Activated CD4-positive, alpha-beta T cell treated with anti-CD3 and anti-CD28 coated beads, Interleukin-2, amount 10 ng/mL, durations not matched to agents 24 days and 14 days (primary cell): ENCODE data around the gene IGF1R. TPM values are rescaled to one million over a fixed set of nuclear protein-coding genes. Genes with fewer than 3 reads are reported as not detected.

Source experiments
- DNase-seq: peaks from one replicate; pipeline ENCODE4 v3.0.0; 2022
- H3K27ac Mint-ChIP-seq: one replicate; pipeline ENCODE4 v1.8.0; 2022; ENCODE audit warnings: mild to moderate bottlenecking, mixed read lengths
- H3K27me3 Mint-ChIP-seq: one replicate; pipeline ENCODE4 v1.8.0; 2022; ENCODE audit warnings: mixed read lengths
- H3K36me3 Mint-ChIP-seq: one replicate; pipeline ENCODE4 v1.8.0; 2022; ENCODE audit warnings: low read depth, mild to moderate bottlenecking, mixed read lengths
- H3K4me1 Mint-ChIP-seq: one replicate; pipeline ENCODE4 v1.8.0; 2021; ENCODE audit warnings: mixed read lengths
- H3K4me3 Mint-ChIP-seq: one replicate; pipeline ENCODE4 v1.8.0; 2022; ENCODE audit warnings: mild to moderate bottlenecking, moderate library complexity, mixed read lengths
- H3K9me3 Mint-ChIP-seq: one replicate; pipeline ENCODE4 v1.8.0; 2021; ENCODE audit warnings: mixed read lengths
- intact Hi-C: fragments of 100-400 bp; cut with micrococcal nuclease; formaldehyde crosslinking; loops from one replicate; pipeline ENCODE4 v1.15.1; 2023
- total RNA-seq: library from RNA; stranded (reverse); gene quantifications from 2 replicates; pipeline ENCODE4 v1.2.3, GENCODE V29; 2022

Gene IGF1R
- total RNA-seq, 1 donor from 2014 or later, result 35.3 TPM

GRCh38 chr15:98754657-98755022 is 106.3 kb downstream of the IGF1R start:
- H3K27me3 Mint-ChIP-seq, result no peaks in the 10 kb centered on the region
- intact Hi-C loops, result no loop called here
- H3K4me1 Mint-ChIP-seq, result peaks cover 5% of the 10 kb centered on the region
- H3K9me3 Mint-ChIP-seq, result no peaks in the 10 kb centered on the region
- H3K4me3 Mint-ChIP-seq, result no peak overlapping the region
- no peak overlapping the region for H3K27ac Mint-ChIP-seq
- DNase-seq, result no peak
- H3K36me3 Mint-ChIP-seq, result no peaks in the 10 kb centered on the region

- no peak overlapping the region for H3K27ac Mint-ChIP-seq
- peaks cover 5% of the 10 kb centered on the region for H3K4me1 Mint-ChIP-seq
- intact Hi-C loops, result no loop called here
- no peak overlapping the region for H3K4me3 Mint-ChIP-seq
- H3K36me3 Mint-ChIP-seq, result no peaks in the 10 kb centered on the region
- DNase-seq, result no peak
- H3K27me3 Mint-ChIP-seq, result no peaks in the 10 kb centered on the region
- H3K9me3 Mint-ChIP-seq, result no peaks in the 10 kb centered on the region
Observed at GRCh38 chr15:98755138-98755537, 106.8 kb downstream of the IGF1R start.

GRCh38 chr15:98755781-98756180 is 107.4 kb downstream of the IGF1R start:
- Mint-ChIP-seq H3K27ac (no peak overlapping the region), H3K27me3 (no peaks in the 10 kb centered on the region), H3K4me3 (no peak overlapping the region), H3K36me3 (no peaks in the 10 kb centered on the region), H3K9me3 (no peaks in the 10 kb centered on the region), H3K4me1 (peaks cover 5% of the 10 kb centered on the region)
- no peak for DNase-seq
- intact Hi-C loops, result no loop called here

- Mint-ChIP-seq H3K36me3 (no peaks in the 10 kb centered on the region), H3K27ac (no peak overlapping the region), H3K4me1 (peaks cover 5% of the 10 kb centered on the region), H3K27me3 (no peaks in the 10 kb centered on the region), H3K4me3 (no peak overlapping the region), H3K9me3 (no peaks in the 10 kb centered on the region)
- intact Hi-C loops, result no loop called here
- no peak for DNase-seq
Observed at GRCh38 chr15:98758224-98758623, 109.9 kb downstream of the IGF1R start.

- H3K4me3 Mint-ChIP-seq, result no peak overlapping the region
- no peaks in the 10 kb centered on the region for H3K36me3 Mint-ChIP-seq
- no peak overlapping the region for H3K27ac Mint-ChIP-seq
- H3K27me3 Mint-ChIP-seq, result no peaks in the 10 kb centered on the region
- H3K9me3 Mint-ChIP-seq, result no peaks in the 10 kb centered on the region
- intact Hi-C loops, result no loop called here
- peaks cover 5% of the 10 kb centered on the region for H3K4me1 Mint-ChIP-seq
- no peak for DNase-seq
Observed at GRCh38 chr15:98759277-98759676, 110.9 kb downstream of the IGF1R start.

- Mint-ChIP-seq H3K27me3 (no peaks in the 10 kb centered on the region), H3K4me1 (peaks cover 1% of the 10 kb centered on the region), H3K4me3 (no peak overlapping the region), H3K9me3 (no peaks in the 10 kb centered on the region), H3K27ac (no peak overlapping the region), H3K36me3 (no peaks in the 10 kb centered on the region)
- intact Hi-C loops, result no loop called here
- DNase-seq, result no peak
Observed at GRCh38 chr15:98760112-98760826, 111.9 kb downstream of the IGF1R start.

- no peaks in the 10 kb centered on the region for H3K9me3 Mint-ChIP-seq
- no peaks in the 10 kb centered on the region for H3K27me3 Mint-ChIP-seq
- H3K4me1 Mint-ChIP-seq, result no peaks in the 10 kb centered on the region
- DNase-seq, result no peak
- intact Hi-C loops, result no loop called here
- no peak overlapping the region for H3K4me3 Mint-ChIP-seq
- no peak overlapping the region for H3K27ac Mint-ChIP-seq
- H3K36me3 Mint-ChIP-seq, result no peaks in the 10 kb centered on the region
Observed at GRCh38 chr15:98760975-98761374, 112.6 kb downstream of the IGF1R start.

GRCh38 chr15:98763179-98763578 is 114.8 kb downstream of the IGF1R start:
- H3K4me3 Mint-ChIP-seq, result no peak overlapping the region
- intact Hi-C loops, result no loop called here
- H3K9me3 Mint-ChIP-seq, result no peaks in the 10 kb centered on the region
- H3K36me3 Mint-ChIP-seq, result no peaks in the 10 kb centered on the region
- no peaks in the 10 kb centered on the region for H3K4me1 Mint-ChIP-seq
- H3K27ac Mint-ChIP-seq, result no peak overlapping the region
- no peaks in the 10 kb centered on the region for H3K27me3 Mint-ChIP-seq
- DNase-seq, result no peak

- no peaks in the 10 kb centered on the region for H3K9me3 Mint-ChIP-seq
- intact Hi-C loops, result no loop called here
- no peak overlapping the region for H3K4me3 Mint-ChIP-seq
- H3K4me1 Mint-ChIP-seq, result no peaks in the 10 kb centered on the region
- no peaks in the 10 kb centered on the region for H3K36me3 Mint-ChIP-seq
- DNase-seq, result no peak
- no peaks in the 10 kb centered on the region for H3K27me3 Mint-ChIP-seq
- H3K27ac Mint-ChIP-seq, result no peak overlapping the region
Observed at GRCh38 chr15:98764291-98764690, 116.0 kb downstream of the IGF1R start.

- no peak overlapping the region for H3K4me3 Mint-ChIP-seq
- no peaks in the 10 kb centered on the region for H3K9me3 Mint-ChIP-seq
- no peak overlapping the region for H3K27ac Mint-ChIP-seq
- no peaks in the 10 kb centered on the region for H3K27me3 Mint-ChIP-seq
- H3K4me1 Mint-ChIP-seq, result no peaks in the 10 kb centered on the region
- no peaks in the 10 kb centered on the region for H3K36me3 Mint-ChIP-seq
- no peak for DNase-seq
- intact Hi-C loops, result no loop called here
Observed at GRCh38 chr15:98765610-98766009, 117.3 kb downstream of the IGF1R start.

- Mint-ChIP-seq H3K27me3 (no peaks in the 10 kb centered on the region), H3K27ac (no peak overlapping the region), H3K9me3 (no peaks in the 10 kb centered on the region), H3K36me3 (no peaks in the 10 kb centered on the region), H3K4me3 (no peak overlapping the region), H3K4me1 (peaks cover 4% of the 10 kb centered on the region)
- no peak for DNase-seq
- intact Hi-C loops, result no loop called here
Observed at GRCh38 chr15:98767692-98768091, 119.4 kb downstream of the IGF1R start.

GRCh38 chr15:98769867-98770266 is 121.5 kb downstream of the IGF1R start:
- intact Hi-C loops, result no loop called here

GRCh38 chr15:98770984-98771383 is 122.6 kb downstream of the IGF1R start:
- Mint-ChIP-seq H3K4me3 (no peak overlapping the region), H3K4me1 (peaks cover 7% of the 10 kb centered on the region), H3K36me3 (no peaks in the 10 kb centered on the region), H3K9me3 (no peaks in the 10 kb centered on the region), H3K27ac (no peak overlapping the region), H3K27me3 (no peaks in the 10 kb centered on the region)
- DNase-seq, result no peak
- intact Hi-C loops, result no loop called here

More at GRCh38 chr15:98769867-98770266, 121.5 kb downstream of the IGF1R start:
- H3K36me3 Mint-ChIP-seq, result no peaks in the 10 kb centered on the region
- no peak for DNase-seq
- no peaks in the 10 kb centered on the region for H3K27me3 Mint-ChIP-seq
- no peak overlapping the region for H3K27ac Mint-ChIP-seq
- H3K9me3 Mint-ChIP-seq, result no peaks in the 10 kb centered on the region
- H3K4me1 Mint-ChIP-seq, result peaks cover 4% of the 10 kb centered on the region
- no peak overlapping the region for H3K4me3 Mint-ChIP-seq

GRCh38 chr15:98771541-98771940 is 123.2 kb downstream of the IGF1R start:
- no peak overlapping the region for H3K4me3 Mint-ChIP-seq
- peaks cover 9% of the 10 kb centered on the region for H3K4me1 Mint-ChIP-seq
- DNase-seq, result no peak
- intact Hi-C loops, result no loop called here
- no peaks in the 10 kb centered on the region for H3K27me3 Mint-ChIP-seq
- H3K9me3 Mint-ChIP-seq, result no peaks in the 10 kb centered on the region
- no peak overlapping the region for H3K27ac Mint-ChIP-seq
- no peaks in the 10 kb centered on the region for H3K36me3 Mint-ChIP-seq

- H3K4me3 Mint-ChIP-seq, result no peak overlapping the region
- H3K27me3 Mint-ChIP-seq, result no peaks in the 10 kb centered on the region
- DNase-seq, result no peak
- no peaks in the 10 kb centered on the region for H3K36me3 Mint-ChIP-seq
- H3K4me1 Mint-ChIP-seq, result peaks cover 17% of the 10 kb centered on the region
- H3K27ac Mint-ChIP-seq, result no peak overlapping the region
- intact Hi-C loops, result no loop called here
- H3K9me3 Mint-ChIP-seq, result no peaks in the 10 kb centered on the region
Observed at GRCh38 chr15:98772895-98773294, 124.6 kb downstream of the IGF1R start.
